SH-SY5Y (cell line): ENCODE results near the gene RABGAP1L.

Experiments
- GATA2 ChIP-seq: IDR thresholded peaks from 2 replicates; pipeline ENCODE4 v1.6.1; 2011; ENCODE audit warnings: mild to moderate bottlenecking, low read depth, low read length
- GATA3 ChIP-seq: IDR thresholded peaks from 2 replicates; pipeline ENCODE4 v1.6.1; 2011; ENCODE audit warnings: low read depth, mild to moderate bottlenecking, low read length, moderate library complexity

DNA sequence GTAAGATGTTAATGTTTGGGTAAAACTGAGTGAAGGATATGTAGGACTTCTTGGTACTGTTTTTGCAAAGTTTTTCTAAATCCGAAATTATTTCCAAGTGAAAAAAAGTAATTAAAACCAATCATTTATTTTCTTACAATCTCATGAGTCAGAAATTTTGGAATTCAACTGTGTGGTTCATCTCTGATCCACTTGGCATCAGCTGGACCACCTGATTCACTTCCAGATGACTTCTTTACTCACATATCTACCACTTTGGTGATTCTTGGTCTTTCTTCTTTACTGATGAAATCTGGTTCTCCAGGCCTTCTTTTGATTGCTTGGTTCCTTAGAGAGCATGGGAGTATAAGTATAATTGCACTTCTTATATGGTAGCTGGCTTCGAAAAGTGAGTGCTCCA, 585.6 kb downstream of the RABGAP1L start:
- no peak for TF ChIP-seq GATA2
- TF ChIP-seq GATA3 = no peak
